ENCODE measurements around the gene MOB3B. TPM values are rescaled to one million over a fixed set of nuclear protein-coding genes. Genes with fewer than 3 reads are reported as not detected.
A peak's percentile ranks its signal among the peaks of the same experiment; 100 is the strongest.

The MOB3B gene
- total and polyA plus RNA-seq, 10 of the 15 experiments (the other 5 are each of a cell fraction or from before 2014, with no cell fraction given) = 0.44 to 2.7 (median 0.91) TPM

DNA sequence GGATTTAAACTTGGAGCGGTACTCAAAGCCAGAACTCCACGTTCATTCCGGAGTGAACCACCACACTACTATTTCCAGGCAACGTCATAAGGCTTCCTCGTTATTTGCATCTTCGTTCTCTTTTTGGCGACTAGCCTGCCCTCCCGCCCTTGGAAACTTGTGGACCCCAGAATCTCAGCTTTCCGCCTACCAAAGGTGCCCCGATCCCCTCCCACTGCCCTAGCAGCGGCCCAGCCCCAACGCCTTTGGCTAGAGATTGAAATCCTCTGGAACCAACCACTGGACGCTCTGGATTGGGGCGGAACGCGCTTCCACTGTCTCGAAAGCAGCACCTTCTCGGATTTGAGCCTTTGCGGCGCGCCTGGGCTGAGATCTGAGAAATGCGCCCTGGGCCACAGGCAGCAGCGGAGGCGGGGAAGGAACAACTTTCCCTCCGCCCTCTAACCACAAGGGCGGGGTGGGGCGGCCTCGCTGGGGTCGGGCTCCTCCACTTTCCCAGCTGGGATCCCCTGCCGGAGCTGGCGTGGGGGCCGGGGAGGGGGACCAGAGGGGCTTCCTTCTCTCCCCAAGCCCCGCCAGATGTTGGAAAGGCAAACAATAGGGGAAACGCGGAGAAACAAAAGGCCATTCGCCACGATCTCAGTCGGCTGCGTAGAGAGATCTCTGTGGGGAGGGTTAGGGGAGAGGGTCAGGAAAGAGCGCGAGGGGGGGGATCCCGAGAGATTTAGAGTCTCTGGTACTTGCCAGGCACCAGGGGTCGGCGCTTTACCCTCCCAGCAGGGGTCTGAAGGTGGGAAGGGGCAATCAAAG, 1.3 kb downstream of the MOB3B start (continued):
- TF ChIP-seq IKZF1 (conservative IDR thresholded peaks at IDR 0.05) (peak; percentile 46; the same call in 1 of the 2 replicates), RELB (IDR thresholded peaks at IDR 0.05; ENCODE audit: low read depth) (0 out of 2 replicates have a peak, but pooled peaks have one; percentile 10), EP300 (IDR thresholded peaks at IDR 0.05; ENCODE audit: borderline replicate concordance in 1 of 2, control insufficient read depth in 1 of 2, low read depth in 2 of 2, low read length in 2 of 2) (0 out of 4 replicates have a peak, but pooled peaks of 1 of the 2 experiments have one; percentile 12), KDM1A (IDR thresholded peaks at IDR 0.05; ENCODE audit: borderline replicate concordance) (no peak), NBN (IDR thresholded peaks at IDR 0.05) (no peak), MEF2B (IDR thresholded peaks at IDR 0.05; ENCODE audit: partially characterized antibody, poor library complexity, severe bottlenecking) (no peak)

DNA sequence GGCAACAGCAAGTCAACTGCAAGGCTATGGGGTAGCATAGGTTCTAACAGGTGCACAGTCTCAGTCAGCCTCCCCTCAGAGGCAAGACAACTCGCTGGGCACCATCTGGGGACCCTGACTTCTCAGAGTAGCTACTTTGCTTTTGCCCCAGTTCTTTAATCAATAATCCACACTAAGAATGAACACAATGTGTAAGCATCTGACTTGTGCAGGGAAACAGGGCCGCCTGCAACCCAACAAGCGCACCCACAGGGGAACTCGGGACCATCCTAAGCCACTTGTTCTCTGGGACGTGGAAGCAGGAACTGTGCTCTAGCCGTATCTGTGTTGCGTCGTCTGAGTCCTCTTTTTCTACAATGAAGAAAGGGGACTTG, 1.9 kb downstream of the MOB3B start:
- Histone ChIP-seq H3K4me2 (ENCODE audit: control insufficient read depth, insufficient read depth) (peak overlapping the region; percentile 78), H3K9me3 (replicated peaks; ENCODE audit: control insufficient read depth, insufficient read depth, low read length) (no peaks in the 10 kb centered on the region), H2AFZ (ENCODE audit: control insufficient read depth, low read depth, low read length) (no peak overlapping the region), H3K4me1 (ENCODE audit: control insufficient read depth, insufficient read depth, low read length) (no peaks in the 10 kb centered on the region; the same call in none of the 2 replicates), H4K20me1 (ENCODE audit: control insufficient read depth, insufficient read depth) (no peaks in the 10 kb centered on the region), H3K9ac (ENCODE audit: control insufficient read depth, insufficient read depth, low read length) (no peak overlapping the region), H3K27me3 (replicated peaks in 1 of 2; ENCODE audit: control insufficient read depth in 2 of 2, insufficient read depth in 2 of 2, low read length in 1 of 2) (no peaks in the 10 kb centered on the region), H3K27ac (ENCODE audit: control insufficient read depth, insufficient read depth) (no peak overlapping the region), H3K79me2 (ENCODE audit: control insufficient read depth, insufficient read depth, low read length) (no peaks in the 10 kb centered on the region), H3K36me3 (ENCODE audit: control insufficient read depth in 2 of 2, insufficient read depth in 2 of 2, low read length in 1 of 2) (no peaks in the 10 kb centered on the region), H3K4me3 (peak overlapping the region; percentile 85; the same call in 1 of the 2 replicates)
- TSS peak; percentile 40 for BruUV-seq (replicated peaks)
- CTCF ChIA-PET = interaction anchor here (1.2 to 7.9 kb wide), 5 partner anchors 9 to 195 kb away, joined by 3 to 66 read pairs (median 17); no protein-coding TSS in a partner anchor
- POLR2A ChIA-PET = interaction anchor here (0.8 to 4.3 kb wide), 2 partner anchors 12 to 161 kb away, joined by 3 to 21 read pairs; no protein-coding TSS in a partner anchor
- SMC1A ChIA-PET (ENCODE audit: uncharacterized antibody, unreplicated experiment) = interaction anchor here (1.0 to 6.3 kb wide), 7 partner anchors 13 to 195 kb away, joined by 3 to 30 read pairs (median 3); no protein-coding TSS in a partner anchor
- no peak for TF ChIP-seq NRF1 (conservative IDR thresholded peaks at IDR 0.05; ENCODE audit: low read depth, low read length)
- no peak for TF ChIP-seq CREB1 (IDR thresholded peaks at IDR 0.05; ENCODE audit: low read depth)
- TF ChIP-seq CEBPB (IDR thresholded peaks at IDR 0.05; ENCODE audit: borderline replicate concordance in 1 of 2, low read depth in 2 of 2, low read length in 2 of 2) = no peak
- TF ChIP-seq MEF2A (IDR thresholded peaks at IDR 0.05; ENCODE audit: insufficient read depth, low read depth, low read length) = no peak
- TF ChIP-seq, protein P1, sequence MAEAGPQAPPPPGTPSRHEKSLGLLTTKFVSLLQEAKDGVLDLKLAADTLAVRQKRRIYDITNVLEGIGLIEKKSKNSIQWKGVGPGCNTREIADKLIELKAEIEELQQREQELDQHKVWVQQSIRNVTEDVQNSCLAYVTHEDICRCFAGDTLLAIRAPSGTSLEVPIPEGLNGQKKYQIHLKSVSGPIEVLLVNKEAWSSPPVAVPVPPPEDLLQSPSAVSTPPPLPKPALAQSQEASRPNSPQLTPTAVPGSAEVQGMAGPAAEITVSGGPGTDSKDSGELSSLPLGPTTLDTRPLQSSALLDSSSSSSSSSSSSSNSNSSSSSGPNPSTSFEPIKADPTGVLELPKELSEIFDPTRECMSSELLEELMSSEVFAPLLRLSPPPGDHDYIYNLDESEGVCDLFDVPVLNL (IDR thresholded peaks at IDR 0.05; ENCODE audit: low read depth, low read length) = no peak
- TF ChIP-seq BCL11A (IDR thresholded peaks at IDR 0.05; ENCODE audit: low read depth, low read length) = no peak
- TF ChIP-seq MXI1 (IDR thresholded peaks at IDR 0.05; ENCODE audit: low read depth, low read length) = no peak
- TF ChIP-seq HDAC6 (IDR thresholded peaks at IDR 0.05; ENCODE audit: unreplicated experiment) = no peak
- intact Hi-C loops (cut with micrococcal nuclease; ENCODE audit: unreplicated experiment) = loop anchor here (2.0 to 5.0 kb wide), 3 partner anchors 85 to 175 kb away; no protein-coding TSS in a partner anchor
- ATAC-seq (no peak), DNase-seq (ENCODE audit: low read depth, low spot score) (no peak), FAIRE-seq (no peak)
- 87% methylated on average over 8 of the region's 8 CpGs for WGBS (ENCODE audit: insufficient coverage, insufficient replicate concordance, low lambda C conversion rate, missing lambda C conversion rate)
- RAD21 ChIA-PET (ENCODE audit: unreplicated experiment) = interaction anchor here (0.8 to 3.4 kb wide), 6 partner anchors 12 to 194 kb away, joined by 4 to 15 read pairs (median 6); no protein-coding TSS in a partner anchor
- in situ Hi-C loops (cut with MboI) = loop anchor here (5.0 kb wide), 1 partner anchor 195 kb away; no protein-coding TSS in a partner anchor

Data from GM12878 (cell line).